GM18502 (cell line): Measurements from ENCODE around the gene PWWP2B.

ENCODE experiments used
- ATAC-seq: cut with Tn5 transposase; IDR thresholded peaks from one replicate; pipeline ENCODE4 v1.9.1; 2021; ENCODE audit warnings: mild to moderate bottlenecking; ENCODE audit not compliant: unreplicated experiment, poor library complexity

The PWWP2B gene

GRCh38 chr10:132454296-132455198, 57.5 kb downstream of the PWWP2B start:
- ATAC-seq = no peak

GRCh38 chr10:132455441-132455971, 58.5 kb downstream of the PWWP2B start:
- ATAC-seq = no peak

- ATAC-seq = no peak
Observed at GRCh38 chr10:132455986-132456847, 59.2 kb downstream of the PWWP2B start.

GRCh38 chr10:132456881-132457280, 59.9 kb downstream of the PWWP2B start:
- ATAC-seq = no peak

- ATAC-seq = no peak
Observed at GRCh38 chr10:132457328-132458070, 60.5 kb downstream of the PWWP2B start.

- ATAC-seq = no peak
Observed at GRCh38 chr10:132458071-132458585, 61.1 kb downstream of the PWWP2B start.

GRCh38 chr10:132458586-132459300, 61.7 kb downstream of the PWWP2B start:
- ATAC-seq = peak; percentile 61

- no peak for ATAC-seq
Observed at GRCh38 chr10:132459301-132460003, 62.5 kb downstream of the PWWP2B start.

GRCh38 chr10:132460071-132460470, 63.1 kb downstream of the PWWP2B start:
- no peak for ATAC-seq

GRCh38 chr10:132460691-132461090, 63.7 kb downstream of the PWWP2B start:
- ATAC-seq = no peak

GRCh38 chr10:132461103-132461682, 64.2 kb downstream of the PWWP2B start:
- ATAC-seq = no peak

- ATAC-seq = no peak
Observed at GRCh38 chr10:132461683-132462231, 64.8 kb downstream of the PWWP2B start.

GRCh38 chr10:132462463-132463332, 65.7 kb downstream of the PWWP2B start:
- no peak for ATAC-seq

GRCh38 chr10:132463333-132464255, 66.6 kb downstream of the PWWP2B start:
- ATAC-seq = no peak

GRCh38 chr10:132464256-132465192, 67.5 kb downstream of the PWWP2B start:
- ATAC-seq = no peak
